ENCODE data around the gene ZNF506. TPM values are rescaled to one million over a fixed set of nuclear protein-coding genes. Genes with fewer than 3 reads are reported as not detected.
"Not testable (repeated sequence)": the region's sequence is repeated elsewhere in the genome, so short reads cannot be mapped to it uniquely, and the experiment has no call there.

Gene ZNF506
- total RNA-seq, 2 experiments from 2014 or later: 23.0 to 26.7 TPM

DNA sequence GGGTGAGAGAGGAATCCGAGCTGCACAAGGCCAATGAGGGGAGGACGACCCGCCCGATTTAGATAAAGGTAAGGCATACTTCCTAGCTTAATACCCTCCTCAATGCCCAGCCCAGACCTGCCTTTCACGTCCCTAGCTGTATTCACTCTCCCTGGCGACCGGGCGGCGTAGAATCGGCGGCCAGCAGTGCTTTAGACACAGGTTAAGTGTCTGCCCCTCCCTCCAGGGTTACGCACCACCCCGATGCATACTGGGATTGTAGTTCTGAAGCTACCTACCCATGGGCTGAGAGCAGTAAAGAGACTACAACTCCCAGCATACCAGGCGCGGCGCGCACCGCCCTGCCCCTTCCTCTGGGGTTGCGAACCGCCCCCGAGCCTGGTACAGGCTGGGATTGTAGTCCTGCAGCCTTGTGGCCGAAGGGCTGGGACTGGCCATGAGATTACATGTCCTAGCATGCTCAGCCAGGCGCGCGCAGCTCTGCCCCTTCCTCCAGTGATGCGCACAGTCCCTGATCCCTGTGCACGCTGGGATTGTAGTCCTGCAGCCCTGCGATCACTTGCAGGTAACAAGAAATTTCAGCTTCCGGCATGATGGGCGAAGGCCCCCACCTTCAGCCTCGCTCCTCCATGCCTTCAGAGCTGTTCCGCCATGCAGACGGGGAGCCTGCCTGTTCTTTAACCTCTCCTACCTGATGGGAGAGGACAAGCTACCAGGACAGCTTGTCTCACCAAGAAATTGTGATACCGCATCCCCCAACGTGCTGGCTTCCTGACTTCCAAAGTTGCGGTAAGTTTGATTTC is 45.1 kb downstream of the ZNF506 start:
- ChIA-PET CTCF (interaction anchor here (0.9 to 1.4 kb wide), 6 partner anchors 9 to 45 kb away, joined by 3 to 4 read pairs (median 4); partner anchors contain the start of gene ZNF14), POLR2A (interaction anchor here (1.5 kb wide), 1 partner anchor 44 kb away, joined by 3 read pairs; no protein-coding TSS in a partner anchor)
- peaks cover 45% of the 10 kb centered on the region for H3K36me3 Mint-ChIP-seq (ENCODE audit: low read depth)
- H3K27ac Mint-ChIP-seq: peak overlapping the region; percentile 89
- DNase-seq: peak; percentile 95
- peaks cover 29% of the 10 kb centered on the region for H3K9me3 Mint-ChIP-seq
- H3K4me3 Mint-ChIP-seq: peak overlapping the region; percentile 94
- peaks cover 41% of the 10 kb centered on the region for H3K4me1 Mint-ChIP-seq
- H3K27me3 Mint-ChIP-seq: no peaks in the 10 kb centered on the region

GRCh38 chr19:19775891-19776205 is 45.7 kb downstream of the ZNF506 start:
- peaks cover 45% of the 10 kb centered on the region for H3K36me3 Mint-ChIP-seq (ENCODE audit: low read depth)
- peaks cover 29% of the 10 kb centered on the region for H3K9me3 Mint-ChIP-seq
- H3K4me1 Mint-ChIP-seq: peaks cover 41% of the 10 kb centered on the region
- peak overlapping the region; percentile 89 for H3K27ac Mint-ChIP-seq
- peak overlapping the region; percentile 94 for H3K4me3 Mint-ChIP-seq
- no peaks in the 10 kb centered on the region for H3K27me3 Mint-ChIP-seq
- DNase-seq: no peak
- ChIA-PET POLR2A (interaction anchor here (1.5 kb wide), 1 partner anchor 45 kb away, joined by 3 read pairs; no protein-coding TSS in a partner anchor), CTCF (interaction anchor here (0.6 to 1.4 kb wide), 5 partner anchors 14 to 54 kb away, joined by 3 to 4 read pairs (median 3); no protein-coding TSS in a partner anchor)

- DNase-seq: no peak
- H3K4me3 Mint-ChIP-seq: peak overlapping the region; percentile 30
- no peaks in the 10 kb centered on the region for H3K27me3 Mint-ChIP-seq
- H3K4me1 Mint-ChIP-seq: peaks cover 41% of the 10 kb centered on the region
- POLR2A ChIA-PET: no interaction called here
- peak overlapping the region; percentile 50 for H3K27ac Mint-ChIP-seq
- CTCF ChIA-PET: interaction anchor here (1.0 kb wide), 1 partner anchor 10 kb away, joined by 4 read pairs; no protein-coding TSS in a partner anchor
- peaks cover 33% of the 10 kb centered on the region for H3K36me3 Mint-ChIP-seq (ENCODE audit: low read depth)
- H3K9me3 Mint-ChIP-seq: peaks cover 23% of the 10 kb centered on the region
Measured at GRCh38 chr19:19774354-19775033, 47.1 kb downstream of the ZNF506 start.

GRCh38 chr19:19771963-19772362 is 49.6 kb downstream of the ZNF506 start:
- CTCF ChIA-PET, H3K27me3 Mint-ChIP-seq, DNase-seq, H3K27ac Mint-ChIP-seq, POLR2A ChIA-PET, H3K4me3 Mint-ChIP-seq: not testable (repeated sequence)
- peaks cover 13% of the 10 kb centered on the region for H3K9me3 Mint-ChIP-seq
- peaks cover 15% of the 10 kb centered on the region for H3K36me3 Mint-ChIP-seq (ENCODE audit: low read depth)
- H3K4me1 Mint-ChIP-seq: peaks cover 24% of the 10 kb centered on the region

- CTCF ChIA-PET, H3K27ac Mint-ChIP-seq, DNase-seq, H3K4me3 Mint-ChIP-seq, H3K27me3 Mint-ChIP-seq, POLR2A ChIA-PET, H3K4me1 Mint-ChIP-seq: not testable (repeated sequence)
- Mint-ChIP-seq H3K36me3 (ENCODE audit: low read depth) (peaks cover 11% of the 10 kb centered on the region), H3K9me3 (peaks cover 20% of the 10 kb centered on the region)
Measured at GRCh38 chr19:19769971-19770370, 51.6 kb downstream of the ZNF506 start.

DNA sequence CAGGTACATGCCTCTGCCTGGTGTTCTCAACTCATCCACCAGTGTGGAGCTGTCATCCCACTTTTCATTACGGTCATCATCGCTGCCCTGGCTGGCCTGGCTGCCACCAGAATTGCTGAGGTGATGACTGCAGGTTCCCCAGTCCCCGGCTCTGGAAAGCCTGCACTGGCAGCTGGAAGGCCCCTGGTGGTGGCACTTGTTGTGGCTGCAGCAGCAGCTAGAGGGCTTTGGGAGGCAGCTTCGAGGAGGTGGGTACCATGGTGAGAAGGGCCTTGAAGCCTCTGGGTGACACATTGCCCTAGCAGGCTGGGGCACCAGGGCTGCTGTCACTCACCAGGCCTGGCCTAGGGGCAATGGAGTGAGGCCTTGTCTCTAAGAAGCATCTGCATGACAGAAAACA is 63.4 kb downstream of the ZNF506 start:
- Mint-ChIP-seq H3K4me1 (no peaks in the 10 kb centered on the region), H3K27me3 (no peaks in the 10 kb centered on the region), H3K9me3 (peaks cover 18% of the 10 kb centered on the region), H3K4me3 (no peak overlapping the region), H3K27ac (no peak overlapping the region), H3K36me3 (ENCODE audit: low read depth) (peaks cover 4% of the 10 kb centered on the region)
- ChIA-PET CTCF (interaction anchor here (0.6 kb wide), 1 partner anchor 363 kb away, joined by 3 read pairs; no protein-coding TSS in a partner anchor), POLR2A (interaction anchor here (0.6 kb wide), 1 partner anchor 63 kb away, joined by 3 read pairs; the partner anchor contains the start of gene ZNF506)
- DNase-seq: no peak

- Mint-ChIP-seq H3K27me3 (no peaks in the 10 kb centered on the region), H3K4me1 (no peaks in the 10 kb centered on the region), H3K36me3 (ENCODE audit: low read depth) (no peaks in the 10 kb centered on the region), H3K4me3 (no peak overlapping the region), H3K9me3 (peaks cover 9% of the 10 kb centered on the region), H3K27ac (no peak overlapping the region)
- POLR2A ChIA-PET: no interaction called here
- CTCF ChIA-PET: no interaction called here
- no peak for DNase-seq
Measured at GRCh38 chr19:19752760-19753403, 68.7 kb downstream of the ZNF506 start.

- no peaks in the 10 kb centered on the region for H3K36me3 Mint-ChIP-seq (ENCODE audit: low read depth)
- H3K27me3 Mint-ChIP-seq: no peaks in the 10 kb centered on the region
- ChIA-PET POLR2A (no interaction called here), CTCF (no interaction called here)
- DNase-seq: no peak
- no peak overlapping the region for H3K4me3 Mint-ChIP-seq
- no peak overlapping the region for H3K27ac Mint-ChIP-seq
- no peaks in the 10 kb centered on the region for H3K4me1 Mint-ChIP-seq
- peaks cover 8% of the 10 kb centered on the region for H3K9me3 Mint-ChIP-seq
Measured at GRCh38 chr19:19751846-19752245, 69.7 kb downstream of the ZNF506 start.

- Mint-ChIP-seq H3K36me3 (ENCODE audit: low read depth) (no peaks in the 10 kb centered on the region), H3K4me3 (no peak overlapping the region), H3K9me3 (peaks cover 5% of the 10 kb centered on the region), H3K27me3 (no peaks in the 10 kb centered on the region), H3K4me1 (no peaks in the 10 kb centered on the region), H3K27ac (no peak overlapping the region)
- no peak for DNase-seq
- POLR2A ChIA-PET: no interaction called here
- CTCF ChIA-PET: no interaction called here
Measured at GRCh38 chr19:19750842-19751790, 70.4 kb downstream of the ZNF506 start.

- Mint-ChIP-seq H3K9me3 (no peaks in the 10 kb centered on the region), H3K27ac (no peak overlapping the region), H3K4me3 (no peak overlapping the region), H3K27me3 (no peaks in the 10 kb centered on the region), H3K4me1 (no peaks in the 10 kb centered on the region), H3K36me3 (ENCODE audit: low read depth) (no peaks in the 10 kb centered on the region)
- ChIA-PET CTCF (interaction anchor here (0.6 kb wide), 1 partner anchor 17 kb away, joined by 3 read pairs; no protein-coding TSS in a partner anchor), POLR2A (interaction anchor here (0.5 kb wide), 1 partner anchor 167 kb away, joined by 3 read pairs; no protein-coding TSS in a partner anchor)
- DNase-seq: no peak
Measured at GRCh38 chr19:19749908-19750841, 71.4 kb downstream of the ZNF506 start.

DNA sequence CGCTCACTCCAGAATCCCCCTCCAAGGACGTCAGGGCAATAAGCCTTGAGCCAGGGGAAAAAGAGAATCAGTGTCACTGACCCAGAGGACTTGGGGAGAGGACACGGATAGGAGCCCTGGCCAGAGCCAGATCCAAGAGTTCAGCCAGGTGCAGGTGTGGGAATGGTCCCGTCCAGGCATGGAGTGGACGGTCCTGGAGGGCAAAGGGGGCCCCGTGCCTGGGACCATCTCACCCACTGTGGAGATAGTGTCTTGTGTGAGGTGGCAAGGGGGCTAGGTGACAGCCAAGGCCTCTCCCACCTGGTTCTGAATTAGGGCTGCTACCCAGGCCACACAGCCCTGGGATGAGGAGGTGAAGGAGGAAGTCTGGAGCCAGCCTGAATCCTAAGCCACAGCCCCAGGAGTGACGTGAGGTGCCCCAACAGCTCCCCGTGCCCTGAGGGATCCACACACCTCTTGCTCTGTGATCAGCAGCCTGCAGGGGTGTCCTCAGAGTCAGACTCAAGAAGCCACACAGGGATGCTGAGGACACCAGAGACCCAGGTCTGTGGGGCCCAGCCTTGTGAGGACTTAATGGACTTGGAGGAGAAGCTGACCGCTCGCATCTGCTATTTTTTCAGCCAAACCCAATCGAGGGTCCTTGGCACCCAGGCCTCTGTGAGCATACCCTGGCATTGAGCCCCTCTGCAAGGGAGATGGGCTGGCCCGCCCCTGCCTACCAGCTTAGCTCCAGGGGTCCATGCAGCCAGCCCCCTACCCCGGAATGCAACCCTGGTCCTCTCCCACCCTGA is 72.2 kb downstream of the ZNF506 start:
- Mint-ChIP-seq H3K27ac (no peak overlapping the region), H3K4me1 (no peaks in the 10 kb centered on the region), H3K9me3 (no peaks in the 10 kb centered on the region), H3K4me3 (no peak overlapping the region), H3K27me3 (no peaks in the 10 kb centered on the region), H3K36me3 (ENCODE audit: low read depth) (no peaks in the 10 kb centered on the region)
- ChIA-PET CTCF (interaction anchor here (0.6 kb wide), 1 partner anchor 18 kb away, joined by 3 read pairs; no protein-coding TSS in a partner anchor), POLR2A (interaction anchor here (0.5 kb wide), 1 partner anchor 168 kb away, joined by 3 read pairs; no protein-coding TSS in a partner anchor)
- DNase-seq: no peak
